GM06990 (cell line): Measurements from ENCODE around the gene HRAS.

Source experiments
- DNase-seq: peaks from one replicate; pipeline ENCODE4 v3.0.0-alpha.2; 2011; ENCODE audit not compliant: insufficient read length; ENCODE audit errors: extremely low read depth
- H3K27me3 ChIP-seq: replicated peaks from 2 replicates; pipeline ENCODE4 v1.6.0; 2011; ENCODE audit warnings: low read length; ENCODE audit not compliant: control insufficient read depth, insufficient read depth
- H3K36me3 ChIP-seq: 2 replicates; pipeline ENCODE4 v1.5.1; 2011; ENCODE audit warnings: low read length; ENCODE audit not compliant: control insufficient read depth, insufficient read depth
- H3K4me3 ChIP-seq: replicated peaks from 2 replicates; pipeline ENCODE4 v1.5.1; 2011; ENCODE audit warnings: low read depth, mild to moderate bottlenecking, control low read depth, low read length
- TF ChIP-seq, protein P1 (sequence below): IDR thresholded peaks from 2 replicates; pipeline ENCODE4 v1.5.1; 2011; ENCODE audit warnings: low read length, control low read depth, mild to moderate bottlenecking, inconsistent platforms; ENCODE audit not compliant: insufficient read depth, poor library complexity, severe bottlenecking

HRAS gene

DNA sequence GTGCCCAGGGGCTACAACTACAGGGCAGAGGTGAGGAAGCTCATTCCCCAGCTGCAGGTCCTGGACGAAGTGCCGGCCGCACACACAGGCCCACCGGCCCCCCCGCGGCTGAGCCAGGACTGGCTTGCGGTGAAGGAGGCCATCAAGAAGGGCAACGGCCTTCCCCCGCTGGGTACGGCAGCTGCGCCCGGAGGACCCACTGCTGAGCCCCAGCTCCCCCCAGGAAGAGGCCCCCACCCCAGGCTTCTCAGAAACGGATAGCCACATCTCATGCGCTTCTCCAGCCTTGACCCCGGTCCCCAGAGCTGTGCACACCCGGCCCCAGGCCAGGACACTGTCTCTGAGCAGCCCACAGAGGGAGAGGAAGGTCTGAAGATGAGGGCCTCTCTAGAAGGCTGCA is 15.8 kb upstream of the HRAS start:
- DNase-seq, result no peak
- TF ChIP-seq, protein P1, sequence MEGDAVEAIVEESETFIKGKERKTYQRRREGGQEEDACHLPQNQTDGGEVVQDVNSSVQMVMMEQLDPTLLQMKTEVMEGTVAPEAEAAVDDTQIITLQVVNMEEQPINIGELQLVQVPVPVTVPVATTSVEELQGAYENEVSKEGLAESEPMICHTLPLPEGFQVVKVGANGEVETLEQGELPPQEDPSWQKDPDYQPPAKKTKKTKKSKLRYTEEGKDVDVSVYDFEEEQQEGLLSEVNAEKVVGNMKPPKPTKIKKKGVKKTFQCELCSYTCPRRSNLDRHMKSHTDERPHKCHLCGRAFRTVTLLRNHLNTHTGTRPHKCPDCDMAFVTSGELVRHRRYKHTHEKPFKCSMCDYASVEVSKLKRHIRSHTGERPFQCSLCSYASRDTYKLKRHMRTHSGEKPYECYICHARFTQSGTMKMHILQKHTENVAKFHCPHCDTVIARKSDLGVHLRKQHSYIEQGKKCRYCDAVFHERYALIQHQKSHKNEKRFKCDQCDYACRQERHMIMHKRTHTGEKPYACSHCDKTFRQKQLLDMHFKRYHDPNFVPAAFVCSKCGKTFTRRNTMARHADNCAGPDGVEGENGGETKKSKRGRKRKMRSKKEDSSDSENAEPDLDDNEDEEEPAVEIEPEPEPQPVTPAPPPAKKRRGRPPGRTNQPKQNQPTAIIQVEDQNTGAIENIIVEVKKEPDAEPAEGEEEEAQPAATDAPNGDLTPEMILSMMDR, result no peak

DNA sequence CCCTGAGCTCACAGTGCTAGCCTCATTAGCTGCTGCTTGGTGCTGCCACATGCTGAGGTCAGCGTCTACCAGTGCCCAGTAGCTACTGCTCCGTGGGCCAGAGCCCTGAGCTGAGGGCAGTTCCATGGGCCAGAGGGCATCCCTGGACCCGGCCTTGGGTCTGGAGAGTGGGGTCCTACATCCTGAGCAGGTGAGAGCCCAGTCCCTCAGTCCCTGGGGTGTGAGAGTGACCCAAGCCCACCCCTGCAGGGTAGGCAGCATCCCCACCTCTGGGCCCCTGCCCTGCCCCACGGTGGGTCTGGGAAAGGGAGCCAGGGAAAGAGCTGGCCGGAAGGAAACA is 15.3 kb upstream of the HRAS start:
- TF ChIP-seq, protein P1, result no peak
- Histone ChIP-seq H3K27me3 (no peaks in the 10 kb centered on the region), H3K36me3 (no peaks in the 10 kb centered on the region), H3K4me3 (no peak overlapping the region)
- DNase-seq, result no peak

More for the DNA sequence above, 15.8 kb upstream of the HRAS start:
- no peaks in the 10 kb centered on the region for H3K27me3 ChIP-seq
- no peak overlapping the region for H3K4me3 ChIP-seq
- no peaks in the 10 kb centered on the region for H3K36me3 ChIP-seq

GRCh38 chr11:550021-550745 is 14.8 kb upstream of the HRAS start:
- TF ChIP-seq, protein P1, result no peak

GRCh38 chr11:548700-549603 is 13.6 kb upstream of the HRAS start:
- no peak overlapping the region for H3K4me3 ChIP-seq
- TF ChIP-seq, protein P1, result no peak
- H3K27me3 ChIP-seq, result no peaks in the 10 kb centered on the region
- no peaks in the 10 kb centered on the region for H3K36me3 ChIP-seq
- DNase-seq, result no peak

More at GRCh38 chr11:550021-550745, 14.8 kb upstream of the HRAS start:
- DNase-seq, result no peak
- H3K27me3 ChIP-seq, result no peaks in the 10 kb centered on the region
- H3K4me3 ChIP-seq, result no peak overlapping the region
- no peaks in the 10 kb centered on the region for H3K36me3 ChIP-seq

DNA sequence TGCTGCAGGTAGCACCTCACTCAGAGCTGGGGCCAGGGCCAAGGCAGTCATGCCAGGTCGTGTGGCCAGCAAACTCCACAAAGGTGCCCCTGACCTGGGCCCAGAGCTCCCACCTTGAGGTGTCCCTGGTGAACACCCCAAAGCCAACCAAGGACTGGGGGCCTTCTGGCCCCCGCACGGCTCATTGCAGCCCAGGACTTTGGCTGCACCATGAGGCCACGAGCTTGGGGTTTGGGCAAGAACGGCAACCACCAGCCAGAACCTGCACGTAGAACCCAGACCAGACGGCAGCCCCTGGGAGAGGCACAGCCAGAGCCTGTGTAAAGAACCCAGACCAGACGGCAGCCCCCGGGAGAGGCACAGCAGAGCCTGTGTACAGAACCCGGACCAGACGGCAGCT is 9.8 kb upstream of the HRAS start:
- Histone ChIP-seq H3K36me3 (no peaks in the 10 kb centered on the region; the same call in 1 of the 2 replicates), H3K4me3 (no peak overlapping the region), H3K27me3 (no peaks in the 10 kb centered on the region)
- no peak for DNase-seq
- TF ChIP-seq, protein P1, result no peak
